A549 (cell line): Measurements from ENCODE around the gene LSM10. TPM values are rescaled to one million over a fixed set of nuclear protein-coding genes. Genes with fewer than 3 reads are reported as not detected.

Source experiments
- ATAC-seq, 2 experiments: fragments of 200-7000 bp in 1 of 2; fragments of >200 bp in 1 of 2; cut with Nextera tagmentation in 1 of 2; cut with Tn5 transposase in 1 of 2; 3 replicates each; pipeline versions ENCODE4 v1.8.0 to v1.9.1; 2018 to 2020; ENCODE audit warnings: mild to moderate bottlenecking in 1 of 2, moderate library complexity in 1 of 2
- CTCF ChIA-PET: fragments of 300-600 bp; sonication (Branson Sonifier 250); formaldehyde crosslinking; extraction: SDS; loops from one replicate; lab custom pipeline; 2021; ENCODE audit warnings: antibody characterized with exemption, inconsistent platforms; lab: Yijun Ruan, JAX
- POLR2A ChIA-PET: fragments of 350-600 bp; formaldehyde crosslinking; extraction: SDS; loops from one replicate; lab custom pipeline; 2021; ENCODE audit warnings: antibody characterized with exemption, inconsistent platforms; lab: Yijun Ruan, JAX
- DNase-seq, 2 experiments: peaks; one replicate each; pipeline versions ENCODE4 v3.0.0 to v3.0.0-alpha.2; 2011 to 2016; ENCODE audit warnings: low read depth in 1 of 2, low spot score in 1 of 2
- FAIRE-seq: peaks from 2 replicates; lab custom pipeline; 2011; peaks lifted over from hg19 to GRCh38; lab: Jason Lieb, UNC
- H3K27ac ChIP-seq, 2 experiments: fragments of >200 bp; sonication (Bioruptor Twin); formaldehyde crosslinking; 3 replicates each; pipeline ENCODE4 v1.5.1; 2016 to 2017
- H3K4me1 ChIP-seq: fragments of >200 bp; sonication (Bioruptor Twin); formaldehyde crosslinking; 3 replicates; pipeline ENCODE4 v1.6.1; 2016
- H3K4me2 ChIP-seq: fragments of >200 bp; sonication (Bioruptor Twin); formaldehyde crosslinking; 3 replicates; pipeline ENCODE4 v1.6.1; 2016
- H3K4me3 ChIP-seq: fragments of >200 bp; sonication (Bioruptor Twin); formaldehyde crosslinking; 3 replicates; pipeline ENCODE4 v1.5.1; 2016
- H3K9me3 ChIP-seq: fragments of >200 bp; sonication (Bioruptor Twin); formaldehyde crosslinking; 3 replicates; pipeline ENCODE4 v1.6.1; 2016
- ATOH8 ChIP-seq: fragments of 250-450 bp; sonication (Bioruptor Pico); IDR thresholded peaks from 2 replicates; pipeline ENCODE4 v1.5.0; 2020; ENCODE audit warnings: low read depth, mild to moderate bottlenecking, moderate library complexity
- BHLHE40 ChIP-seq: IDR thresholded peaks from 2 replicates; pipeline ENCODE4 v1.6.1; 2012; ENCODE audit warnings: low read depth, low read length, inconsistent platforms
- CEBPB ChIP-seq, 2 experiments: fragments of >200 bp in 1 of 2; sonication (Bioruptor Twin) in 1 of 2; formaldehyde crosslinking in 1 of 2; IDR thresholded peaks; 2 replicates each; pipeline ENCODE4 v1.6.1; 2012 to 2016
- CHD2 ChIP-seq: fragments of 150-350 bp; IDR thresholded peaks from 2 replicates; pipeline ENCODE4 v1.6.1; 2014; ENCODE audit warnings: low read length; ENCODE audit not compliant: partially characterized antibody
- EHF ChIP-seq: fragments of 250-450 bp; sonication (Bioruptor Pico); IDR thresholded peaks from 2 replicates; pipeline ENCODE4 v1.5.0; 2020; ENCODE audit warnings: mild to moderate bottlenecking
- ELK1 ChIP-seq: fragments of 150-350 bp; IDR thresholded peaks from 2 replicates; pipeline ENCODE4 v1.6.1; 2014; ENCODE audit warnings: low read depth, mild to moderate bottlenecking, low read length
- EP300 ChIP-seq, 2 experiments: fragments of >200 bp; sonication (Bioruptor Twin); formaldehyde crosslinking; IDR thresholded peaks; 2 replicates in 1 of 2; 3 replicates in 1 of 2; pipeline ENCODE4 v1.6.1; 2016 to 2017
- FOSB ChIP-seq: fragments of 250-450 bp; sonication (Bioruptor Pico); IDR thresholded peaks from 2 replicates; pipeline ENCODE4 v1.5.0; 2020; ENCODE audit warnings: mild to moderate bottlenecking, moderate library complexity
- FOSL2 ChIP-seq, 2 experiments: fragments of 450-650 bp in 1 of 2; fragments of >200 bp in 1 of 2; sonication (Bioruptor Twin) in 1 of 2; formaldehyde crosslinking; IDR thresholded peaks; 2 replicates each; pipeline versions ENCODE4 v1.5.0 to v1.6.1; 2016 to 2020; ENCODE audit warnings: mild to moderate bottlenecking in 1 of 2, moderate library complexity in 1 of 2
- FOXS1 ChIP-seq: fragments of 250-450 bp; sonication (Bioruptor Pico); IDR thresholded peaks from 2 replicates; pipeline ENCODE4 v1.5.0; 2020; ENCODE audit warnings: mild to moderate bottlenecking, moderate library complexity
- HMGXB4 ChIP-seq: fragments of 250-450 bp; sonication (Bioruptor Pico); IDR thresholded peaks from 2 replicates; pipeline ENCODE4 v1.5.0; 2021; ENCODE audit warnings: mild to moderate bottlenecking, moderate library complexity, borderline replicate concordance
- JUN ChIP-seq, 2 experiments: fragments of >200 bp; sonication (Bioruptor Twin); formaldehyde crosslinking; IDR thresholded peaks; 2 replicates in 1 of 2; 3 replicates in 1 of 2; pipeline ENCODE4 v1.6.1; 2016 to 2017
- KDM5A ChIP-seq: fragments of 200-600 bp; sonication (generic); IDR thresholded peaks from 2 replicates; pipeline ENCODE4 v1.6.1; 2016; ENCODE audit warnings: antibody characterized with exemption, mild to moderate bottlenecking
- MYC ChIP-seq: IDR thresholded peaks from 2 replicates; pipeline ENCODE4 v1.6.1; 2012; ENCODE audit warnings: mild to moderate bottlenecking, inconsistent platforms, low read length, improper control_type of control experiment, borderline replicate concordance
- RCOR1 ChIP-seq: fragments of 150-350 bp; IDR thresholded peaks from 2 replicates; pipeline ENCODE4 v1.6.1; 2014; ENCODE audit warnings: antibody characterized with exemption, low read length, low read depth
- RFX5 ChIP-seq: fragments of 450-650 bp; IDR thresholded peaks from 2 replicates; pipeline ENCODE4 v1.7.1; 2014; ENCODE audit warnings: antibody characterized with exemption, mild to moderate bottlenecking, moderate library complexity
- SMC3 ChIP-seq: fragments of >200 bp; sonication (Bioruptor Twin); formaldehyde crosslinking; IDR thresholded peaks from 3 replicates; pipeline ENCODE4 v1.6.1; 2018; ENCODE audit warnings: inconsistent platforms
- TFCP2L1 ChIP-seq: fragments of 250-450 bp; sonication (Bioruptor Pico); IDR thresholded peaks from 2 replicates; pipeline ENCODE4 v1.5.0; 2021; ENCODE audit warnings: mild to moderate bottlenecking
- ZNF302 ChIP-seq: fragments of 250-450 bp; sonication (Bioruptor Pico); IDR thresholded peaks from 2 replicates; pipeline ENCODE4 v1.9.0; 2021; ENCODE audit warnings: inconsistent platforms, mild to moderate bottlenecking, moderate library complexity
- ZSCAN20 ChIP-seq: fragments of 250-450 bp; sonication (Bioruptor Pico); IDR thresholded peaks from 2 replicates; pipeline ENCODE4 v1.8.0; 2022; ENCODE audit warnings: mild to moderate bottlenecking, moderate library complexity
- WGBS: methylation state at CpG from one replicate; pipeline ENCODE4 v1.1.6; 2017; ENCODE audit errors: missing lambda C conversion rate; 5-methylcytosine and 5-hydroxymethylcytosine counted together
- polyA plus RNA-seq, 4 experiments: library from polyadenylated mRNA; depleted of rRNA in 3 of 4; stranded (reverse); fragments of >200 nt; fragmentation: RNase III in 1 of 4; extraction: RNeasy Plus Mini Kit Qiagen cat#74134 plus additional on column Dnase treatment in 1 of 4; gene quantifications; 2 replicates in 3 of 4; 3 replicates in 1 of 4; pipeline ENCODE4 v1.2.3, GENCODE V29; 2011 to 2017
- TF ChIP-seq, protein P1 (sequence below): fragments of >200 bp; sonication (Bioruptor Twin); formaldehyde crosslinking; IDR thresholded peaks from 3 replicates; pipeline ENCODE4 v1.5.1; 2016
- TF ChIP-seq, protein P2 (sequence below): IDR thresholded peaks from 2 replicates; pipeline ENCODE4 v1.6.1; 2012
- TF ChIP-seq, protein P3 (sequence below): fragments of >200 bp; sonication (Bioruptor Twin); formaldehyde crosslinking; IDR thresholded peaks from 2 replicates; pipeline ENCODE4 v1.6.1; 2016
- TF ChIP-seq, protein P4 (sequence below): fragments of 200-600 bp; sonication (generic); IDR thresholded peaks from 2 replicates; pipeline ENCODE4 v1.6.1; 2016; ENCODE audit warnings: antibody characterized with exemption, mild to moderate bottlenecking, moderate library complexity
- TF ChIP-seq, protein P5 (sequence below): IDR thresholded peaks from 2 replicates; pipeline ENCODE4 v1.6.1; 2012; ENCODE audit warnings: low read depth, borderline replicate concordance

Gene LSM10
- polyA plus RNA-seq, 2 of the 4 experiments (the other 2 are of a cell fraction), result 40.7 to 44.3 TPM

GRCh38 chr1:36436821-36437220 lies 39.1 kb upstream of the LSM10 start:
- no peak for FAIRE-seq
- no peak for TF ChIP-seq HMGXB4 (CRISPR knock-in tag)
- no peak for TF ChIP-seq FOSL2 (IDR thresholded peaks at IDR 0.05)
- TF ChIP-seq FOSL2 (CRISPR knock-in tag; IDR thresholded peaks at IDR 0.05), result no peak
- no peak for TF ChIP-seq FOSB (CRISPR knock-in tag)
- TF ChIP-seq, protein P1, sequence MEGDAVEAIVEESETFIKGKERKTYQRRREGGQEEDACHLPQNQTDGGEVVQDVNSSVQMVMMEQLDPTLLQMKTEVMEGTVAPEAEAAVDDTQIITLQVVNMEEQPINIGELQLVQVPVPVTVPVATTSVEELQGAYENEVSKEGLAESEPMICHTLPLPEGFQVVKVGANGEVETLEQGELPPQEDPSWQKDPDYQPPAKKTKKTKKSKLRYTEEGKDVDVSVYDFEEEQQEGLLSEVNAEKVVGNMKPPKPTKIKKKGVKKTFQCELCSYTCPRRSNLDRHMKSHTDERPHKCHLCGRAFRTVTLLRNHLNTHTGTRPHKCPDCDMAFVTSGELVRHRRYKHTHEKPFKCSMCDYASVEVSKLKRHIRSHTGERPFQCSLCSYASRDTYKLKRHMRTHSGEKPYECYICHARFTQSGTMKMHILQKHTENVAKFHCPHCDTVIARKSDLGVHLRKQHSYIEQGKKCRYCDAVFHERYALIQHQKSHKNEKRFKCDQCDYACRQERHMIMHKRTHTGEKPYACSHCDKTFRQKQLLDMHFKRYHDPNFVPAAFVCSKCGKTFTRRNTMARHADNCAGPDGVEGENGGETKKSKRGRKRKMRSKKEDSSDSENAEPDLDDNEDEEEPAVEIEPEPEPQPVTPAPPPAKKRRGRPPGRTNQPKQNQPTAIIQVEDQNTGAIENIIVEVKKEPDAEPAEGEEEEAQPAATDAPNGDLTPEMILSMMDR, result no peak
- no peak for TF ChIP-seq RFX5
- no peak for TF ChIP-seq SMC3
- no peak for TF ChIP-seq EP300 (IDR thresholded peaks at IDR 0.05)
- TF ChIP-seq JUN (IDR thresholded peaks at IDR 0.05), result no peak
- TF ChIP-seq EHF, result no peak
- TF ChIP-seq BHLHE40, result no peak
- TF ChIP-seq RCOR1, result no peak
- TF ChIP-seq, protein P2, sequence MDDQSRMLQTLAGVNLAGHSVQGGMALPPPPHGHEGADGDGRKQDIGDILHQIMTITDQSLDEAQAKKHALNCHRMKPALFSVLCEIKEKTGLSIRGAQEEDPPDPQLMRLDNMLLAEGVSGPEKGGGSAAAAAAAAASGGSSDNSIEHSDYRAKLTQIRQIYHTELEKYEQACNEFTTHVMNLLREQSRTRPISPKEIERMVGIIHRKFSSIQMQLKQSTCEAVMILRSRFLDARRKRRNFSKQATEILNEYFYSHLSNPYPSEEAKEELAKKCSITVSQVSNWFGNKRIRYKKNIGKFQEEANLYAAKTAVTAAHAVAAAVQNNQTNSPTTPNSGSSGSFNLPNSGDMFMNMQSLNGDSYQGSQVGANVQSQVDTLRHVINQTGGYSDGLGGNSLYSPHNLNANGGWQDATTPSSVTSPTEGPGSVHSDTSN, result no peak
- TF ChIP-seq KDM5A, result no peak
- TF ChIP-seq MYC, result no peak
- TF ChIP-seq ZNF302 (CRISPR knock-in tag), result no peak
- TF ChIP-seq, protein P3, sequence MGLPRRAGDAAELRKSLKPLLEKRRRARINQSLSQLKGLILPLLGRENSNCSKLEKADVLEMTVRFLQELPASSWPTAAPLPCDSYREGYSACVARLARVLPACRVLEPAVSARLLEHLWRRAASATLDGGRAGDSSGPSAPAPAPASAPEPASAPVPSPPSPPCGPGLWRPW, result no peak
- TF ChIP-seq, all 56 proteins: peak for 0
- 37% methylated on average over 1 of the region's 1 CpG for WGBS
- ATAC-seq (no peak), DNase-seq (no peak)
- Histone ChIP-seq H3K9me3 (no peaks in the 10 kb centered on the region), H3K27ac (no peak overlapping the region), H3K4me1 (0 out of 3 replicates have a peak, but pooled peaks cover 6% of the 10 kb centered on the region), H3K4me3 (no peak overlapping the region), H3K4me2 (no peak overlapping the region)
- ChIA-PET POLR2A (no interaction called here), CTCF (no interaction called here)

GRCh38 chr1:36433102-36433501 lies 35.4 kb upstream of the LSM10 start:
- no peaks in the 10 kb centered on the region for H3K9me3 ChIP-seq
- 0 out of 3 replicates have a peak, but pooled peaks cover 6% of the 10 kb centered on the region for H3K4me1 ChIP-seq
- ATAC-seq (no peak), DNase-seq (no peak), FAIRE-seq (no peak)
- CTCF ChIA-PET, result interaction anchor here (0.9 kb wide), 1 partner anchor 8 kb away, joined by 5 read pairs; no protein-coding TSS in a partner anchor
- no peak overlapping the region for H3K4me3 ChIP-seq
- no peak overlapping the region for H3K4me2 ChIP-seq
- WGBS, result 27% methylated on average over 1 of the region's 1 CpG
- POLR2A ChIA-PET, result no interaction called here
- no peak overlapping the region for H3K27ac ChIP-seq
- TF ChIP-seq ELK1, result no peak
- TF ChIP-seq FOSB (CRISPR knock-in tag), result no peak
- TF ChIP-seq CHD2, result no peak
- TF ChIP-seq ATOH8 (CRISPR knock-in tag), result no peak
- TF ChIP-seq, protein P4, sequence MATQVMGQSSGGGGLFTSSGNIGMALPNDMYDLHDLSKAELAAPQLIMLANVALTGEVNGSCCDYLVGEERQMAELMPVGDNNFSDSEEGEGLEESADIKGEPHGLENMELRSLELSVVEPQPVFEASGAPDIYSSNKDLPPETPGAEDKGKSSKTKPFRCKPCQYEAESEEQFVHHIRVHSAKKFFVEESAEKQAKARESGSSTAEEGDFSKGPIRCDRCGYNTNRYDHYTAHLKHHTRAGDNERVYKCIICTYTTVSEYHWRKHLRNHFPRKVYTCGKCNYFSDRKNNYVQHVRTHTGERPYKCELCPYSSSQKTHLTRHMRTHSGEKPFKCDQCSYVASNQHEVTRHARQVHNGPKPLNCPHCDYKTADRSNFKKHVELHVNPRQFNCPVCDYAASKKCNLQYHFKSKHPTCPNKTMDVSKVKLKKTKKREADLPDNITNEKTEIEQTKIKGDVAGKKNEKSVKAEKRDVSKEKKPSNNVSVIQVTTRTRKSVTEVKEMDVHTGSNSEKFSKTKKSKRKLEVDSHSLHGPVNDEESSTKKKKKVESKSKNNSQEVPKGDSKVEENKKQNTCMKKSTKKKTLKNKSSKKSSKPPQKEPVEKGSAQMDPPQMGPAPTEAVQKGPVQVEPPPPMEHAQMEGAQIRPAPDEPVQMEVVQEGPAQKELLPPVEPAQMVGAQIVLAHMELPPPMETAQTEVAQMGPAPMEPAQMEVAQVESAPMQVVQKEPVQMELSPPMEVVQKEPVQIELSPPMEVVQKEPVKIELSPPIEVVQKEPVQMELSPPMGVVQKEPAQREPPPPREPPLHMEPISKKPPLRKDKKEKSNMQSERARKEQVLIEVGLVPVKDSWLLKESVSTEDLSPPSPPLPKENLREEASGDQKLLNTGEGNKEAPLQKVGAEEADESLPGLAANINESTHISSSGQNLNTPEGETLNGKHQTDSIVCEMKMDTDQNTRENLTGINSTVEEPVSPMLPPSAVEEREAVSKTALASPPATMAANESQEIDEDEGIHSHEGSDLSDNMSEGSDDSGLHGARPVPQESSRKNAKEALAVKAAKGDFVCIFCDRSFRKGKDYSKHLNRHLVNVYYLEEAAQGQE, result no peak
- no peak for TF ChIP-seq CEBPB (IDR thresholded peaks at IDR 0.05)
- TF ChIP-seq TFCP2L1 (CRISPR knock-in tag), result no peak
- no peak for TF ChIP-seq FOXS1 (CRISPR knock-in tag)
- TF ChIP-seq, protein P5, sequence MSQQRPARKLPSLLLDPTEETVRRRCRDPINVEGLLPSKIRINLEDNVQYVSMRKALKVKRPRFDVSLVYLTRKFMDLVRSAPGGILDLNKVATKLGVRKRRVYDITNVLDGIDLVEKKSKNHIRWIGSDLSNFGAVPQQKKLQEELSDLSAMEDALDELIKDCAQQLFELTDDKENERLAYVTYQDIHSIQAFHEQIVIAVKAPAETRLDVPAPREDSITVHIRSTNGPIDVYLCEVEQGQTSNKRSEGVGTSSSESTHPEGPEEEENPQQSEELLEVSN, result no peak
- TF ChIP-seq, protein P3, result no peak
- no peak for TF ChIP-seq ZSCAN20 (CRISPR knock-in tag)
